Stimulated activated CD8-positive, alpha-beta memory T cell treated with anti-CD3 and anti-CD28 coated beads, Interleukin-4, amount 100 ng/mL, for 48 hours (primary cell): ENCODE results near the gene FARS2.

Source experiments
- DNase-seq: peaks from one replicate; pipeline ENCODE4 v3.0.0-alpha.2; 2020

FARS2 gene

GRCh38 chr6:5331845-5332442, 70.6 kb downstream of the FARS2 start:
- no peak for DNase-seq

DNA sequence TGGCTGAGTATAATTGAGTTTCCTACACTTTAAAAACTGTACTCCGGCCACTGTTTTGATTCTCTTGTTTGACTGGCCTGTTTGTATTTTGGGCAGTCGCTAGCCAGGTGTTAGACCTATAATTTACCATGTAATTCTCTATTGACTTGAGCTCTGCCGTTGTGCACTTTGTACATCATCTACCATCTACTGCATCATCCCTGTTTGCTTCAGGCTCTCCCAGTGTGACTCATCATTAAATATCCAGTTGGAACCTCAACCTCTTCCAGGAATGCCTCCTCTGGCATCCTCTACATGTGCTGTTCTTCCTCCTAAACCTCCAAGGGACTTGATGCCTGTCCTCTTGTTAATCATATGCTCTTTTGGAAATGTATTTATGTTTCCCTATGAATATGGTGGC, 72.3 kb downstream of the FARS2 start:
- no peak for DNase-seq

GRCh38 chr6:5334341-5334740, 73.0 kb downstream of the FARS2 start:
- no peak for DNase-seq

- DNase-seq: no peak
Observed at GRCh38 chr6:5335020-5335419, 73.7 kb downstream of the FARS2 start.

GRCh38 chr6:5337573-5337972, 76.3 kb downstream of the FARS2 start:
- DNase-seq: no peak

DNA sequence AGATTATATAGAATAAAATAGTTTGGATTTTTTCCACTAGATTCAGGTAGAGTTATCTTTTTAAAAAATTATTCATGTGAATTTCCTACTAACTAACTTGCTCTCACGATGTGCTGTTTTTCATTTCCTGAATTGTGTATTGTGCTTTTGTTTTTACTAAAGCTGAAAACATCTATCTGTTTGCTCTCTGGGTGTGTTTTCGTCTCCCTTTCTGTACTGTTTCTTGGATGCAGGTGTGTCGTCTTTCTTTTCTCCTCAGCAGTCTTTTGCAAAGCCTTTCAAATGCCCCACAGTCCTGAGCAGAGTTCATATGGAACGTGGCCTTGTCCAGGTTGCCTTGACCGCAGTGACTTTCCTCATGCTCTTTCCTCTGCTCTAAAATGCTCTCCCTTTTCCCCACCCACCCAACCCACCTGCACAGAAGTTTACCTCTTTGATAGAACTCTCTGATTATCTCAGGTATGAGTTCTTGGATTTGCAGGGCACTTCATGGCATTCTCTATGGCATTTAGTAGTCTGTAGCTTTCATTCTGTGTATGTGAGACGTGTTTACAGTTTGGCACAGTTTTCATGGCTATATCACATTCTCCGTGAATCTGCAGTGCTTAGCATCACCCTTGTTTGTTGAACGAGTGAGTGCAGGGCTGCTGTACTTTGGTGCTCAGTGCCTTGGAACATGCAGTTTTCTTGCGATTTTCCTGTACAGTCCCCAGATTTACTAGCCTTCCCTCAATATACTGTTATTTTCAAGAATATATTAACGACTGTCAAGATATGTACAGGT, 77.1 kb downstream of the FARS2 start:
- DNase-seq: no peak

- no peak for DNase-seq
Observed at GRCh38 chr6:5339786-5340185, 78.5 kb downstream of the FARS2 start.

DNA sequence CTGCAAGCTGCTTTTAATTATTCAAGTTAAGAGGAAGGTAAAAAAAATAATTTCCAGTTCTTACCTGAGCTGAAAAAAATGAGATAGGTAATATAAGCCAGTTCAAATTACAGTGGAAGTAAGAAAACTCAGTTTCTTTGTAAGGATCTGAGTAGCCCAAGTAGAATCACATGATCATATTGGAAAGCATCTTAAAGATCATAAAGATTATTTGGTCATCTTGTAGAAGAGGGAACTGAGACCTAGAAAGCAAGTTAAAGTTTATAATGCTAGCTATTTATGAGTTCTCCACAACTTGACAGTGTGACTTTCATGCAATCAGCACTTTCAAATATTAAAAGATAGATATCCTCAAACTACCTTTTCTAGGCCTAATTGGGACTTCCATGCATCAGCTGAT, 80.5 kb downstream of the FARS2 start:
- DNase-seq: no peak

- DNase-seq: no peak
Observed at GRCh38 chr6:5343998-5344397, 82.7 kb downstream of the FARS2 start.

DNA sequence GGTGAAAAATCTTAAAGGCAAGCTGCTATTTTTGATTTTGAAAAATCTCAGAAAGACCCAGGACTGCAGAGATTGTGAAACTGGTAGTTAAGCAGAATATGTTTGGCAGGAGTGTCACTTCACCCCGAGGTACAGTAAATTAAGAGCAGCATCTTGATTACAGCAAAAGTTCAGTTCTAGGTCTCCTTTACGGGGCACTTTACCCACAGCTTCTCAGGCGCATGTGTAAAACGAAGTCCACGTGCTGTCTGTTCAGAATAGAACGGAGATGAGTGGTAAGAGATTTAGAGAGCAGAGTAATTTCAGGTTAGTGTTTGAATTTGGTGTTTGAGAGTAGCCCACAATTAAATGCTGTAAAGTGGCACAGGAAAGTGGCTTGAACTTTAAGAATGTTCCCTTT, 84.0 kb downstream of the FARS2 start:
- no peak for DNase-seq

- no peak for DNase-seq
Observed at GRCh38 chr6:5351552-5352210, 90.4 kb downstream of the FARS2 start.

DNA sequence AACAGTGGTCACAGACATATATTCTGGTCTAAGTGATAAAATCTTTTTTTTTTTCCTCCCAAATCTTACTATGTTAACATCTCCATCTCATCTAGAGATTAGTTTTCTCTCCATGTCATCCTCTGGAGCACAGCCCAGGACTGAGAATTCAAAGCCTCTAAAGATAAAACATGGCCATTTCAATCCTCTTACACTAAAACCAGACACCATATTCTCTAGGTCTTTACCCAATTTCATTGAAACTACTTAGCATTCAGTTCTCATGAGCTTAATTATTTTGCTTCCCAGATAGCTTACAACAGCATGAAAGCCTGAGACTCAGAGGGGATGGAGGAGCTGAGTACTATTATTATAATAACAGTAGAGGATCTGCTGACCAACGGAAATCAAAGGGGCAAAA, 92.7 kb downstream of the FARS2 start:
- DNase-seq: no peak

- DNase-seq: no peak
Observed at GRCh38 chr6:5357486-5357885, 96.2 kb downstream of the FARS2 start.

DNA sequence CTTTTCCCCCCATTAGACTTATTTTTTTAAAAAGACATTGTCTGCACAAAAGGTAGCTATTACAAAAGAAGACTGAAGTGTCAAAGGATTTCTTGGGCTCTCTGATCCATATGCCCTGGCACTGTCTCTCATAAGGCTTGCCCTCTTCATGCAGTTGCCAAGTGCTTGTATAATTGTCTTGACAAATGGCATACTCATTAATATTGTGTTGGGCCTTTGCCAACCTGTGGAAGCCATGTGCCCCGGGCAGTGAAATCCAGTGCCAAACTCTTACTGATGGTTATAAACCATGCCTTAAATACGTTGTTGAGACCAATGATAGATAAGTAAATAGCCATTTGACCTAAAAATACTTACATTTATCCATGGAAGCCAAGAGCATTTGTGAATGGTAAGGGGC, 98.1 kb downstream of the FARS2 start:
- no peak for DNase-seq

GRCh38 chr6:5361396-5361795, 100.1 kb downstream of the FARS2 start:
- no peak for DNase-seq

DNA sequence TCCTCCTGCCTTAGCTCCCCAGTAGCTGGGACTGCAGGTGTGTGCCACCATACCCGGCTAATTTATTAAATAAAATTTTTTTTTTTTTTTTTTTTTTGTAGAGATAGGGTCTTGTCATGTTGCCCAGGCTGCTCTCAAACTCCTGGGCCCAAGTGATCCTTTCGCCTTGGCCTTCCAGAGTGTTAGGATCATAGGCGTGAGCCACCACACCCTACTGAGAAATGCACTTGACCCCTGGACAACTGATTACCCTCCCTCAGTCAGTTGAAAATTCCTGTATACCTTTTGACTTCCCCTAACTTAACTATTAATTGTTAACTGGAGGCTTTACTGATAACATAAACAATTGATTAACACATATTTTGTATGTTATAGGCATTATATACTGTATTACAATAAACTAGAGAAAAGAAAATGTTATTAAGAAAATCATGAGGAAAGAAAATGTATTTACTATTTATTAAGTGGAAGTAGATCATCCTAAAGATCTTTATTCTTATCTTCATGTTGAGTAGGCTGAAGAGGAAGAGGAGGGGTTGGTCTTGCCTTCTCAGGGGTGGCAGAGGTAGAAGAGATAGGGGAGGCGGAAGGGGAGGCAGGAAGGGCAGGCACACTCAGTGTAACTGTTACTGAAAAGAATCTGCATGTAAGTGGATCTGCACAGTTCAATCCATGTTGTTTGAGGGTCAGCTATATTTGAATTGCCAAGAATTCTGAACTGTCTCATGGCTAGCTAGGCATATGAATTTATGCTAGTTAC, 104.3 kb downstream of the FARS2 start:
- no peak for DNase-seq

GRCh38 chr6:5366941-5367340, 105.6 kb downstream of the FARS2 start:
- DNase-seq: no peak

DNA sequence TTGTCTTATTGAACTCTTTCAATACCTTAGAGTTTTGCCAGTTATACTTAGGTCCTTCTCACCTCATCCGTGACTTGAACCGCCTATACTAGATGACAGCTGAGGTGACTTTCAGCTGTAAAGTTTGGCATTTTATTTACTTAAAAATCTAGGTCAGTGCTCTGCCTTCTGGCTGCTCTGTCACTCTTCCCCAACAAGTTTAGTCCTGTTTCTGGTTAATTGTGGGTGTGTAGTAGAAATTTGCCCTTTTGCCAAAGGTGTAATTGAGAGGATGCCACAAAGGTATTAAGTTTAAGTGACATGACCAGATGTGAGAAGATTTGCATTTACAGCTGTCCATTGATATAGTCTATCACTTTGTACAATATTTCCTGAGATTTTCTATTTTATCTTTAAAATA, 106.2 kb downstream of the FARS2 start:
- no peak for DNase-seq

DNA sequence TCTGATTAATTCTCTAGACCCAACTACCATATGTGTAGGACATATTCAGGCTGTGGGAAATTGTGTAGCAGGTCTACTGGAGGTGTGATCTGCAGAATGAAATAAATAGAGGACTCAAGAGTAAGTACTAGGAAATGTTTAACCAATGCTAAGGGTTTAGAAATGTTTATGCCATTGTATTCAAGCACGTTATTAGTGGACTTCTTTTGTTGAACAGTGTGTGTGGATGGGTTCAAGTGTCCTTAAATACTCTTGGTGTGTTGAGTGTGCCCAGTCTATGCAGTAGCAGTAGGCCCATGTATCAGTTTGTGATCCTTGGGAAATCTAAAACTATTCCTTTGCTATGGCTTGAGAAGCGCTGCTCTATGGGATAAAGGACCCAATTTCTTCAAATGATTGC, 112.1 kb downstream of the FARS2 start:
- DNase-seq: no peak

DNA sequence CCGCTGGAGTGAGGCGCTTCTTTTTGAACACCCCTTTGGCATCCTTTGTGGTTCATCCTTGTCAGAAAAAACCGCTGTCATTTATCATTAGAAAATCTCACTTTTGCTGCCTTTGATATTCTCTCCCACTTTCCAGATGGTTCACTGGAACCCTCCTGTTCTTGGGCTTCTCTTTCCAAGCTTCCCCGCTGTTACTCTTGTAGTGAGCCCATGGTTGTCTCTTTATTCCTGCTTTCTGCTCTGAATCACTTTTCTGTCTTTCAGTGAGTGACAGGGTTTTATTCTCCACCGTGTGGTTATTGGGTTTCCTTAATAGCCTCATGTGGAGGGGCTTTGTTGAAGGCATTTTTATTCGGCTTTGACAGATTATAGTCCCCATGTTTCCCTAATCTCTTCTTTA, 117.0 kb downstream of the FARS2 start:
- no peak for DNase-seq

- peak; percentile 45 for DNase-seq
Observed at GRCh38 chr6:5379647-5380242, 118.4 kb downstream of the FARS2 start.

GRCh38 chr6:5383856-5384255, 122.5 kb downstream of the FARS2 start:
- no peak for DNase-seq

DNA sequence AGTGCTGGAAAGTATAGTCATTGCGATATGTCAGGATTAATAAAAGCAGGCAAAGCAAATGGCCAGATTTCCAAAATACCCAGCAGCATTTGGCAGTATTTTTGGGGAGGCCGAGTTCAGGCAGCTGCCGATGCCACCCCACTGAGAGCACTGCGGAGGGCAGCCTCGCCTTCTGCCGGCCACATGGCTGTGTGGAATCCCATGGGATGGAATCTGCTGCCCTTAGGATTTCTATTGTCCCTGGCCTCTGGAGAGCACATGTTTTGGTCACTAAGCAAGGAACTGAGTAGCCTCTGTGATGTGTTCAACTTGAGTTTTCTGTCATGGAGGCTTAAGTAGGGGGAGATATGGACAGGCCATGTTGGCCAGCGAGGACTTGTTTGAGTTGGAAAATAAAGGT, 123.0 kb downstream of the FARS2 start:
- no peak for DNase-seq
